GM23248 (cell line): ENCODE measurements around the gene ITGA11.

Experiments used
- EZH2 ChIP-seq: fragments of 200-600 bp; sonication (generic); IDR thresholded peaks from 2 replicates; pipeline ENCODE4 v1.6.1; 2018; ENCODE audit warnings: antibody characterized with exemption, mild to moderate bottlenecking; ENCODE audit not compliant: insufficient read depth, poor library complexity, severe bottlenecking
- EZH2phosphoT487 ChIP-seq: fragments of 200-600 bp; sonication (generic); IDR thresholded peaks from 2 replicates; pipeline ENCODE4 v1.6.1; 2018; ENCODE audit warnings: antibody characterized with exemption, moderate library complexity, mild to moderate bottlenecking, low read depth; ENCODE audit not compliant: insufficient read depth

DNA sequence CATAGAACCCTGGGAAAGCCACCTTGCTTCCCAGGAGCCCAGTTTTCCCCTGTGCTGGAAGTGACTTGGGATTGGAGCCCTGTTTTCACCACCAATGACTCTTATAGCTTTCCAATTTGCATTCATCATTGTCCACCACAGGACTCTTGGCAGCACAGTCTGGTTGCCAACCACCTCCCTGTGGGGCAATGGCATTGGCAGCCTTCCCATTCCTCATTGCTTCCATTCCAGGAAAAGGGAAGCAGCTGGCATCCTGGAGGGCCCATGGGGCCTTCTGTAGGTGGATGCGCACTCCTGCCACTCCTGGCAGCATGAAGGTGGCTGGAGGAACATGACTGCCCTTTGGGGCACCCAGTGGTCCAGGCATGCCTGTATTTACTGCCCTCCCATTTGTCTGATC lies 96.7 kb downstream of the ITGA11 start:
- no peak for TF ChIP-seq EZH2
- no peak for TF ChIP-seq EZH2phosphoT487
